ENCODE measurements around the gene ART5. TPM values are rescaled to one million over a fixed set of nuclear protein-coding genes. Genes with fewer than 3 reads are reported as not detected.

Gene ART5, protein sequence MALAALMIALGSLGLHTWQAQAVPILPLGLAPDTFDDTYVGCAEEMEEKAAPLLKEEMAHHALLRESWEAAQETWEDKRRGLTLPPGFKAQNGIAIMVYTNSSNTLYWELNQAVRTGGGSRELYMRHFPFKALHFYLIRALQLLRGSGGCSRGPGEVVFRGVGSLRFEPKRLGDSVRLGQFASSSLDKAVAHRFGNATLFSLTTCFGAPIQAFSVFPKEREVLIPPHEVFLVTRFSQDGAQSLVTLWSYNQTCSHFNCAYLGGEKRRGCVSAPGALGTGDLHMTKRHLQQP
- 1 to 10 TPM; 1.5 to 4.0 (median 2.4) TPM for polyA plus RNA-seq (ENCODE audit: insufficient read length in 10 of 10)
- long read RNA-seq, donor 1: 0 reads
- long read RNA-seq, donor 2: 0 reads
- long read RNA-seq, donor 3: 0 reads
- long read RNA-seq, donor 4: 0 reads
- long read RNA-seq, donor 5: 0 reads
- long read RNA-seq, donor 6: 0 reads
- long read RNA-seq, donor 7, partial matches to known transcripts: 0 of 1 reads
- long read RNA-seq, donor 7, other reads (novel, unspliced or antisense): 0 of 1 reads
- long read RNA-seq, donor 8: 0 reads
- long read RNA-seq, donor 9: 0 reads

DNA sequence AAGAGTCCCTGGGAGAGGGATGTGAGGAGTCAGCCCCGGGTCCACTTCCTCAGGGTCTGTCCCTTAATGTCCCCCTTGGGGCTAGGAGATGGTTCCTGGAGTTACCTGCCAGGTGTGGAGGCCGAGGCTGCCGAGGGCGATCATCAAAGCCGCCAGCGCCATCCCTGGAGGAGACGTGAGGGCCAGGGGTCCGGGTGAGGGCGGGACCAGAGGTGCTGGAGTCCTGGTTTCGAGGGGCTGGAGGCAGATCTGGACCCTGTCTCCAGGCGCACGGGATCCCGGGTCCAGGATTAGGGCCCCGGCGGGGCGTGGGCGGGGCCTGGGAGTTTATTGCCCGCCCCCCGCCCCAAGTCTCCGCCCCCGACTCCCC lies at the start of gene ART5:
ART5 (minus strand) TSS at position 292 of the 370 bp plus-strand sequence; CDS start at position 162, 130 bp downstream.
- no peak for DNase-seq

DNA sequence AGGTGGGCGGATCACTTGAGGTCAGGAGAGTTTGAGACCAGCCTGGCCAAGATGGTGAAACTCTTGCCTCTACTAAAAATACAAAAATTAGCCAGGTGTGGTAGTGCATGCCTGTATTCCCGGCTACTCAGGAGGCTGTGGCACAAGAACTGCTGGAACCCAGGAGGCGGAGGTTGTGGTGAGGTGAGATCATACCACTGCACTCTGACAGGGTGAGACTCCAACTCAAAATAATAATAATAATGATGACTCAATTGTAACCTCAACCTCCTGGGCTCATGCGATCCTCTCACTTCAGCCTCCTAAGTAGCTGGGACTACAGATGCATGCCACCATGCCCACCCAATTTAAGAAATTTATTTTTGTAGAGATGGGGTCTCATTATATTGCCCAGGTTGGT lies 45.0 kb upstream of the ART5 start:
- peak in 1 of 3 donors; percentile 18 for DNase-seq

DNA sequence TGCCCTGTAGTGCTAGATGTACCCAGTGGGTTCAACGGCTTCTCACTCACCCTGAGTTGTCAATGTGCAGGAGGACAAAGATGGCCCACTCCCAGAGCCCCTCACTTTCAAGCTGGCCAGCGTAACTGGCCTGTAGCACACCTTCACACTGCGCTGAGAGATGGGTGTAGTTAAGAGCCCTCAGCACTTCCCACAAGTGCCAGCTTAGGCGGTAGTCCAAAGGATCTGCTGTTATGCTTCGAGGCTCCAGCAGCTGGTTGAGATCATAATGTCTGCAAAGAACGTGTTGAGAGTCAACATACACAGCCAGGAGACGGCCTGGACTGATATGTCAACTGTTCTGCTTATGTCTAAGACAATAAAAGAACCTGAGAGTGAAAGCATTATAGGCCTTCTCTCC lies 44.1 kb upstream of the ART5 start:
- DNase-seq: no peak

DNA sequence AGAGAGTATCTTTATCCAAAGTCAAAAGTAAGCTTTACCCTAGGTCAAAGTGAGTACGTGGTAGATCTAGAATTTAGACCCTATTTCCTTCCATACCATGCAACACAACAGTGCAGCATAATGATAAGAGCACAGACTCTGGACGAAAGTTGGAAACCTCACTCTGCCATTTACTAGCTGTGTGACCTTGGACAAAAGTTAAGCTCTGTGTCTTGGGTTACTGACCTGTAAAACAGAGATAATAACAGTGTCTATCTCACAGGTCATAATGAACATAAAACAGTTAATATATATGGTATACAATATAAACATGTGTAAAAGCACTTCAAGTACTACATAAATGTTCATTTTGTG lies 43.0 kb upstream of the ART5 start:
- no peak for DNase-seq

DNA sequence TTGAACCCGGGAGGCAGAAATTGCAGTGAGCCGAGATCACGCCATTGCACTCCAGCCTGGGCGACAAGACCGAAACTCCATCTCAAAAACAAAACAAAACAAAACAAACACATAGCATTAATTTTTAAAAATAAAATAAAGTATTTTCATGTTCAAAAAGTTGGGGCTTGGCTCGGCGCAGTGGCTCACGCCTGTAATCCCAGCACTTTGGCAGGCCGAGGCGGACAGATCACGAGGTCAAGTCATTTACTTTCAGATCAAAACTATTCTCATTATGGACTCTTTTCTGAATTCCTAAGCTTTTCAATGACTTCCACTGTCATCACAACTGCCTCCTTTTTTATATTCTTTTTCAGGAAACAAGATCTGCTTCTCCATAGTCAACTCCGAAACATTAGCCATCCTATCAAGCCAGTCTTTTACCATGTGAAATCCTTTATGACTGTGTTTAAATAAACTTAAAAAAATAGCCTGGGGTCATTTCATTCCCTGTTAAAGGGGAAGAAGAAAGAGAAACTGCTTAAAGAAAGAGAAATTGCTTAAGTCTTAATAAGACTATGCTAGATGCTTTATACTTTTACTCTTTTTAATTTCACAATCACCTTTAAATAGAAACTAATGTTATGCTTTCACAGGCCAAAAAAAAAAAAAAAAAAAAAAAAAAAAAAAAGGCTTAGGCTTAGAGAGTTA lies 42.5 kb upstream of the ART5 start:
- no peak for DNase-seq

DNA sequence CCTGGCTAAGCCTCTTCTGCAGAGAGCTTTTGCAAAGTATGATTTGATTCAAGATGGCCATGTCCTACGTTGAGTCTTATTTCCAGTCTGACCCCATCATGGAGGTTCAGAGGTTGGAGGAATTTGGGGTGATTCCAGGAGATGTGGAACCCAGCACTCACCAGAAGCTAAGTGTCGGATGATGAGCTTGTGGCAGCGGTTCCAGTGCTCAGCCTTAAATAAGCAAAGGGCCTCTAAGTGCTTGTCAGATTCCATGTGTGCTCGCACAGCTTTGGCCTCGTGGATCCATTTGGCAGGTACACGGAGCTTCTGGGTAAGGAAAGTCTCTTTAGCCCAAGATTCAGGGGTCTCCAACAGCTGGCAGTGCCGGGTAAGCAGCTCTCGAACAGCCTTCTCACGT lies 41.2 kb upstream of the ART5 start:
- DNase-seq: no peak

DNA sequence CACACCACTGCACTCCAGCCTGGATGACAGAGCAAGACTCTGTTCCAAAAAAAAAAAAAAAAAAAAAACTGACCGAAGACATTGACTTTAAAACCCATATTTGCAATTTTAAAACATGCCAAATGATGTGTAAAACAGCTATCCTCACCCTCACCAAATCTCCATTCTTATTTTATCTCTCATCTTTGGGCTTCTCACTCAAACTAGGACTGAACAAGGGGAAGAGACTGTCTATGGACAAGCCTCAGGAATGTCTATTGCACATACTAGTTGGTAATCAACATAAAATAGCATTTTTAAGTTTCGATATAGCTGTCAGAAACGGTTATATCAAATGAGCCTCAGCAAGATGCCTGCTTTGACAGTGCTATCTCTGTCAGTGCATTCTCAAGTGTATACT lies 37.3 kb upstream of the ART5 start:
- no peak for DNase-seq

DNA sequence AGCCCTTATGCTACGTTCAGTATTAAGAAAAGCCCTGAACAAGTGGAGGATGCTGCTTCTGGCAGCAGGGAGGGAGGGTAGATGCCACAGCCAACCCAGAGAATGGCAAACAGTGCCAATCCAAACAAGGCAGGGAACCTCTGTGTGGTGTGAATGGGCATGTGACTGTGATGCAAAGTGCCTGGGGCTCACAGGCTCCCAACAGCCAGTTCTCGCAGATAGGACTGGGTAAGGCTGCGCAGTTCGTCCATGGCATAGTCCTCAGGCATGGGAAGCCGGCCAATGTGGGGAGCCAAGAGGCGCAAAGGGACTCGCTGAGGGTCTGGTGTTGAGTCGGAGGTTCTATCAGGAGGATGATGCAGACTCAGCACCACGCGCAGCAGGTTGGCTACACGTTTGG lies 34.2 kb upstream of the ART5 start:
- no peak for DNase-seq

DNA sequence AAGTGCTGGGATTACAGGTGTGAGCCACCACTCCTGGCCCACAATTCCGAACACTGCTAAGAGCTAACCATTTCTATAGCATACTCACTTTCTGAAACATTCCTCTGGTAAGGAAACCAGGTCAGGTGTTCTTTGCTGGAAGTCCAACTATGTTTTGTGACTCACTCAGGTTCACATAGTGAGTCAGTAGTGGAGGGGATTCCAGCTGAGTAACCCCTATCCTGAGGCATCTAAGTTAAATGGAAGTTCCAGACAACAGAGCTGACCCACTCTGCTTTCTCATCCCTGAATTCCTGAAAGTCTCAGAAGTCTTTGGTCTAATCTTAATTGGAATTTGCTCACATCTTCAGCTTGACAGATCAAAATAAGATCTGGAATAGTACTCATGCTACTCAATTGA lies 32.4 kb upstream of the ART5 start:
- DNase-seq: peak in 1 of 3 donors; percentile 8

DNA sequence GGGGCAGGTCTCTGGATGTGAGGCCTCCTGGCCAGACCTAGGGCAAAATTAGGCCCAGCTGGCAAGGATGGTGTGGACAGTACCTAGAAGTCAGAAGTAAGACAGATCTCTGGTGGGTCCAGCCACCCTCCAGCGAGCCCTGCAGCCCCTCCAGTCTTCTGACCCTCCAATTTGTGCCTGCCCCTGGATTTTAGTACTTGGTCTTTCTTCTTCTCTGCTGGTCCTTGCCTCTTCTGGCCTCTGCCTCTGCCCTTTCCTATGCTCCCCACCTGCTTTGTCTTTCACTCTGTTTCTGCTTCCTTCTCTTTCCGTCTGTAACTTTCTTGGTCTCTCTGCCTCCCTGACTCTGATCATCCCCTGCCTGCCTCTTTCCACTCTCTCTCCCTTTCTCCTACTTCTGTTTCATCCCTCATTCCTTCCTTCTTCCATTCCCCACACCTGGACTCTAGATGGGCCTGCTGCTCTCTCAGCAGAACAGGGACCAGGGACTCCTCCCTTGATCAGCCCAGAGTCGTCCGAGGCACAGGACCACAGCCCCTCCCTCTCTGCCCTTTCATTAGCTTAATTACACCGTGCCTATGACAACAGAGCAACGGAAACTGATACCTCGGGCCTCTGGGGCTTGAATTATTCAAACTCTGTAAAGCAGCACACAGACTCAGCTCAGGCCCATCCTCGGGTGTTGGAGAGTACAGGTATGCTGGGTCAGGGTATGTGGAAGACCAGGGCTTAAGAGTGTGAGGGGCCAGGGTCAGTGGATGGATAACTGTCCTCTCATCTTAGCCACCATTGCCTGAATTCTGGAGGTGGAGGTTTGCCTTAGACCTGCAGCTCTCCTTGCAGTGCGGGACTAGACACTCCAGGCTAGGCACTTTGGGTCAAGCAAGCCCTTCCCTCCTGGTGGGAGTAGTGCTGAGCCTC lies 29.8 kb upstream of the ART5 start, which contains the start of gene CHRNA10:
CHRNA10 (minus strand) TSS at position 51 of the 921 bp plus-strand sequence. CDS start 72 bp downstream, outside the sequence.
- DNase-seq: no peak

DNA sequence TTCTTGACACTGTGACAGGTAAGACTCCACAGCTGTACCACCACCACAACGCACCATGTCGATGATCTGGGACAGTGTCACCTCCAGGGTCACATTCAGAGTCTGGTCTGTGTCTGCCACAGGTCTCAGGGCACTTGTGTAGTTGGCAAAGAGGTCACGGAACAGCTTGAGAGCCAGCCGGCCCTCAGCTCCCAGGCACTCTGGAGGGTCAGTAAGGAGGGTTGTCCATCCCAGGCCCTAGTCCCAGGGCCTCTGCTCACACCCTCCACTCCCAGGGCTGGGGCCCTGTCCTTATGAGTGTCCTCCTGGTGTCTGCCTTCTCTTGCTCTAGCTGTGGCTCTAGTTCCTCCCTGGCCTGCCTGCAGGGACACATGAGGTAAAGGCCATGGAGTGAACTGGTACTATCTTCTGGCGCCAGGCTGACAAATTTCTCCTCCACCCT lies 28.0 kb upstream of the ART5 start:
- DNase-seq: no peak

DNA sequence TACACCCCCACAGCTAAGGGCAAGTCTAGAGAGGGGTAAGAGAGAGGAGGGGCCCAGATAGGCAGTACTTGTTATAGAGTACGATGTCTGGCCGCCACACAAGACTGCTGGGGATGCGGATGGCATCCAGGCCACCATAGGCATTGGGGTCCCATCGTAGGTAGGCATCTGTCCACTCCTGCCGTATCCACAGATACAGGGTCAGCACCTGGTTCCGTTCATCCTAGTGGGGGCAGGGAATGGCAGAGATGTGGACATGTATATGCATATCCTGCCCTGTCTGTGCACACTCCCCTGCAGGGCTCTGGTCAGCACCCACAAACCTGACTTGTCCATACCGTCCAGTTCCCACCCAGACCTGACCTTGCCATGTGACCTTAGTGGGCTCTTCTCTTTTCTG lies 27.3 kb upstream of the ART5 start:
- no peak for DNase-seq

DNA sequence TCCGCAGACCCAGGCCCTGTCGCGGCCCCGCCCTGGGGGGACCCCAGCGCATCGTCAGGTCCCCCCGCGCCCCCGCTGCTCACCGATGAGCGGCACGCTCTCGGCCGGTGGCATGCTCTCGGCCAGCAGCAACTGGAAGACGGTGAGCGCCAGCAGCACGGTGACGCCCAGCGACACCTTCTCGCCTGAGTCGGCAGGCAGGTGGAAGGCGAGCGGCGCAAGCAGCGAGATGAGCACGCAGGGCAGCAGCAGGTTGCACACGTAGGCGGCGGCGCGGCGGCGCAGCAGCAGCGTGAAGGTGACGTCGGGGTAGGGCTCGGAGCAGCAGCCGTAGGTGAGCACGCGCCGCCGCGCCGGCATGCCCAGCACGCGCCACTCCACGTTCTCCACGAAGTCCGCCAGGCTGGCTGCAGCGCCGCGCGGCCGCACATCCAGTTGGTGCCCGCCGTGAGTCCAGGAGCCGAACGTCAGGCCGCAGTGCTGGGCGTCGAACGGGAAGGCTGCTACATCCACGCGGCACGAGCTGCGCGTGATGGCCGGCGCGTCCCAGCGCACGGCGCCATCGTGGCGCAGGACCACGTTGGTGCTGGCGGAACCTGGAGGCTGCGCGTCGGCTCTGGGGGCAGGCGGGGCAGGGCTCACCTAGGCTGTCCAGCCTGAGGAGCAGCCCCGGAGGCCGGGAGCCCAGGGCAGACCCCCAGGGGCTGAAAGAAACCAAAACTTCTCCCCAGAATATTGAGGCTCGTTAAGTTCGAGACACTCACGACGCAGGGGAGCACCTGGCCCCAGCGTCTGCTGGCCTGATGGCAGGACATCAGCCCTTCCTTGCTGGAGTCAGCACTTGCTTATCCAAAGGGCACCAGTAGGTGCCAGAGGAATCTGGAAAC lies 25.6 kb upstream of the ART5 start:
- DNase-seq: no peak

DNA sequence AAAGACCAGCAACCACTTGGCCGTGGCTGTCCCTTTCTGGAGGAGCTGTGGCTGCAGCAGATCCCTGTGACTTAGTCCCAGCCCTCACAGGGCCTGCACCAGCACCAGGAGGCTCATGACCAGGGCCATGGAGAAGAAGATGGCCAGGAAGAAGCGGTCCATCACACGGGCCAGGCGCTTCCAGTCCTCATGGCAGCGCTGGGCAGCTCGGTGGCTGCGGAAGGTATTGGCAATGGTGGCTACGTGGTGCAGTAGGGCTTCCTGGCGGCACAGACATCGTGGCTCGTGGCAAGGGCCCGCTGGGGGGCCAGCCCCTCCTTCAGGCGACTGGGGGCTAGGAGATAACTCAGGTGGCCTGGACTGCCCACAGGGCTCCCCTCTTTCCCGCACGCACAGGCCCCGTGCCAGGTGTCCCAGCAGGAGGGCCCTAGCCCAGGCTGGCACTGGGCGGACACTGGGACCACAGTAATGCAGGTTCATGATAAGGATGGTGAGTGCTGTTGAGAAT lies 24.3 kb upstream of the ART5 start:
- DNase-seq: no peak

DNA sequence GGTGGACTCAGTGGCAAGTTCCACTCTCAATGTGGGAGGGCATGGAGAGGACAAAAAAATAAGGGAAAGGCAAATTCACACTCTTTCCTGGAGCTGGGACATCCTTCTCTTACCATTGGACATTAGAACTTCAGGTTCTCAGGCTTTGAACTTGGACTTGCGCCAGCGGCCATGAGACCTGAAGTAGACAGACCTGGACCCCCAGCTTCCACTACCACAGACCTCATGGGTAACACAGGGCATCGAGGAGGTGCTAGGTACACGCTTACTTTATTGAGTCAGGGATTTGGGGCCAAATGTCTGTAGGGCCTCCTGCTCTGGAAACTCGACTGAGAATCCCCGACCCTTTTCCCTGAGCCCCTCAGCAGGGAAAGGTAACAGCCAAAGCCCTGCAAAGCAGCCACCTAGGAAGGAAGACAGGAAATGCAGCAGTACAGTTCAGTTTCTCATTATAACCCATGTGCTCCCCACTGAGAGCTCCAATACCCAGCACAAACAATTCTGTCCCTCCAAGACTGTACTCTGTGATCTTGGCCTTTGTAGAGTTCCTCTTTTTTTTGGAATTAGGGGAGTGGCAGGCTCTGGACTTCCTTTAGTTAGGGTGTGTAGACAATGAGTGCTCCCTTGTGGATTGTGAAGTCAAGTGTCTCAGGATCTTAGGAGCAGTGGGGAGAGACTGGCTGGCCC lies 23.7 kb upstream of the ART5 start:
- no peak for DNase-seq

DNA sequence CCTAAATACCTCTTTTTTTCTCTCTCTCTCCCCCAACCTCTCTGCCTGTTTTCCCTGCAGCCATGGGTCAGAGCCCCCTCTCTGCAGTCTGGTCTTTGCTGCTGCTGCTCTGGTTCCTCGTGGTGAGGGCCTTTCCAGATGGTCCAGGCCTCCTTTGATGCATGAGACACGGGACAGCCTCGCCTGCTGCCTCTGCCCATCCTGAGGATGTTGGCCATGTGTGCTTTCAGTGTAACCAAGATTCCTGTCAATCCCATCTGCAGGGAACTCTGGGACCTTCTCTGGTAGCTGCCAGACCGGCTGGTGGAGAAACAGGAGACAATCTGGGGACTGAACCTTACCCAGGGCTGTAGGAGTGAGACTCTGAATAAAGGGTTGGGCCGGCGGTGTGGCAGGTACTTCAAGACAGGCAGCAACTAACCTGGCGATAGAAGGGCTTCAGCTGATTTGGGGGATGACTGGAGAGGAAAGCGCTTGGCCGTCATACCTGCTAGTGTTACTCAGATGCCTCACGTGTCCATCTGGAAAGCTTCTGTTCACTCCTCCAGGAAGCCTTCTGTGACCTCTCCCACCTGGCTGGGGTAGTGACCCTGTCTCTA lies 22.3 kb upstream of the ART5 start:
- no peak for DNase-seq

DNA sequence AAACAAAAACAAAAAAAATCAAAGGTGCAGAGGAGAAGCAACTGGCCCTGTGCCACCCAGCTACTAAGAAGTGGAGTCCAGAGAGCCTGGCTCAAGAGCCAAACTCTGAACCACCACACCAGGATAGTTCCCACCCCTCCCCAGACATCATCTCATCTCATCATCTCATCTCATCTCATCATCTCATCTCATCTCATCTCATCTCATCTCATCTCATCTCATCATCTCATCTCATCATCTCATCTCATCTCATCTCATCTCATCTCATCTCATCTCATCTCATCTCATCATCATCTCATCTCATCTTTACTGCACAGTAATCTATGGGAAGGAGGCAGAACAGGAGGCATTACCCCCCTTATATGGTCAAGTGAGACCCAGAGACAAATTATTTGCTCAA lies 21.1 kb upstream of the ART5 start:
- DNase-seq: no peak

DNA sequence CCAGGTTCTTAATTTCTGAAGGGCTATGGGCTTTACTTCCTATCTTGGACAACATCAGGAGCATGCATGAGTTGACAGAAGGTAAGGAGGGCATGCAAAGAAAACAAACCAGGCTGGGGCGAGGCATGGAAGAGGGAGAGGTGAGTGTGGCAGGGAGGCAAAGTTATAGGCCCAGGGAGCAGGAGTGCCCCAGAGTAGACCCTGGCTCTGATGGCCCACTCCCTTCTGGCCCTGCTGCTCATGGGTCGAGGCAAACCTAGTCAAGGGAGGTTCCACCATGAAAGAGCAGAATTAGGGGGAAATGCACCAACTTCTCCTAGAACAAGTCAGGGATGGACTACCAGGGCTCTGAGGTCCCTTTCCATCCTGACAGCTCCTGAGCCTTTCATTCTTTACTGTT lies 19.2 kb upstream of the ART5 start:
- DNase-seq: no peak

Data from muscle of back (tissue), 13 donors.